ENCODE results near the gene AHRR. TPM values are rescaled to one million over a fixed set of nuclear protein-coding genes. Genes with fewer than 3 reads are reported as not detected.
"Not testable (repeated sequence)": the region's sequence is repeated elsewhere in the genome, so short reads cannot be mapped to it uniquely, and the experiment has no call there.

AHRR gene
- total RNA-seq, 2 donors from 2014 or later: 0.80 to 4.4 TPM

DNA sequence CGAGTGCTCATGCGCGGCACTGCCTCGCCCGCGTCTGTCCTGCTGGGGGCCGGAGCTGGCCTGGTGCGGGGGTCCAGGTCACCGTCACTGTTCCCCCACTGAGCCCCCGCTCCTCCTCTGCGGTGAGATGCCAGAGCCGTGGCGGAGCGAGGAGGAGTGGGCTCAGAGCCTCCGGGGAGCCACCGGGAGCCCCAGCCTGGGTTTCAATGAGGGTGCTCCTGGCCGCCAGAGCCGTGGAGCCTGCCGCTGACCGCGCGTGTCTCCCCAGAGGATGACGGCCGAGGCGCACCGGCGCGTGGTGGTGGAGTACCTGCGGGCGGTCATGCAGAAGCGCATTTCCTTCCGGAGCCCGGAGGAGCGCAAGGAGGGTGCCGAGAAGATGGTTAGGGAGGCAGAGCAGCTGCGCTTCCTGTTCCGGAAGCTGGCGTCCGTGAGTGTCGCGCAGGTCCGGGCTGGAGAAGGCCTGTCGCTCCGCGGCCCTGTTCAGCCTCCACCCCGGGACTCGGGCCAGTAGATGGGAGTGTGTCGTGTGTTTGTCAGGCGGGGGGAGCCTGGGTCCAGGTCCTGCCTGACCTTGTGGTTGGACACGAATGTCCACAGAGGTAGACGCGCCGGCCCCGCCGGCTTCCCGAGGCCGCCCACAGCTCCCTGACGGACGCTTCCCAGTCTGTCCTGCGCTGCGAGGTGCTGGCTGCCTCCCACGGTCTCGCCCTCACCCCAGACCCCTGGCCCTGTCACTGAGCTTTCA lies 143.5 kb downstream of the AHRR start:
- H3K27me3 Mint-ChIP-seq: no peaks in the 10 kb centered on the region
- H3K36me3 Mint-ChIP-seq (ENCODE audit: low read depth): peaks cover 3% of the 10 kb centered on the region
- H3K4me1 Mint-ChIP-seq: peaks cover 16% of the 10 kb centered on the region

DNA sequence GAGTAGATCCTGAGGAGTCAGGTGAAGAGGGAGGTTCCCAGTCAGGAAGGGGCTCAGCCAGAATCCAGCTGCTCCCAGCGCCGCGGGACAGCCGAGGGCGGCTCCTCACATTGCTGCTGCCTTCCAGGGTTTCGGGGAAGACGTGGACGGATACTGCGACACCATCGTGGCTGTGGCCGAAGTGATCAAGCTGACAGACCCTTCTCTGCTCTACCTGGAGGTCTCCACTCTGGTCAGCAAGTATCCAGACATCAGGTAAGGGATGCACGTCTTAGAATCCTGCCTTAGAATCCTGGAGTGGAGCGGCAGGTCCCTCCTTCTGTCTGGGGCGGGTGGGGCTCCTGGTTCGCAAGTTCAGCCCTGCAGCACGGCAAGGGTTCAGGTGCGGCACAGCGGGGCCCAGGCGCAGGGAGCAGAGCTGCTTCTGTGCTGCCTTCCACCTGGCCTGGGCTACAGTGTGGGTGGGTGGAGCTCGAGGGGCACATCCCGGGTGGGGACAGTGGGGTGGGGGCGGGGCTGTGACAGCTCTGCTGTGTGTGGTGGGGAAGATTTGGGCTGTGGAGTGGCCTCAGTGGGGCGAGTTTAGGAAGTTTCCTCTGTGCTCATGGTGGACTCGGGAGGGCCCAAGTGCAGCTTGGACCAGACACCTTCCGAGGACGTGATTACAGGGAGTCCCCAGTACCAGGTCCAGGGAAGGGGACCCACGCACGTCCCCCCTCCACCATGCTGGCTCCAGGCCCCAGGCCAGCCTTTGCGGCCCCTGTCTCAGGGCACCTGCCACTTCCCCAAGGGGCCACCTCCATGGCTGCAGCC lies 144.3 kb downstream of the AHRR start:
- Mint-ChIP-seq H3K4me3 (no peak overlapping the region), H3K36me3 (ENCODE audit: low read depth) (no peaks in the 10 kb centered on the region), H3K27me3 (no peaks in the 10 kb centered on the region), H3K4me1 (peaks cover 13% of the 10 kb centered on the region), H3K27ac (no peak overlapping the region)
- no peaks in the 10 kb centered on the region for H3K9me3 ChIP-seq (ENCODE audit: control insufficient read depth, low read length, poor library complexity, severe bottlenecking)
- ATAC-seq (no peak), DNase-seq (peak in 1 of 3 donors; percentile 6)

More for the DNA sequence above, 143.5 kb downstream of the AHRR start:
- ATAC-seq: no peak
- DNase-seq: peak in 1 of 3 donors; percentile 5
- Mint-ChIP-seq H3K4me3 (no peak overlapping the region), H3K27ac (no peak overlapping the region)
- H3K9me3 ChIP-seq (ENCODE audit: control insufficient read depth, low read length, poor library complexity, severe bottlenecking): no peaks in the 10 kb centered on the region

DNA sequence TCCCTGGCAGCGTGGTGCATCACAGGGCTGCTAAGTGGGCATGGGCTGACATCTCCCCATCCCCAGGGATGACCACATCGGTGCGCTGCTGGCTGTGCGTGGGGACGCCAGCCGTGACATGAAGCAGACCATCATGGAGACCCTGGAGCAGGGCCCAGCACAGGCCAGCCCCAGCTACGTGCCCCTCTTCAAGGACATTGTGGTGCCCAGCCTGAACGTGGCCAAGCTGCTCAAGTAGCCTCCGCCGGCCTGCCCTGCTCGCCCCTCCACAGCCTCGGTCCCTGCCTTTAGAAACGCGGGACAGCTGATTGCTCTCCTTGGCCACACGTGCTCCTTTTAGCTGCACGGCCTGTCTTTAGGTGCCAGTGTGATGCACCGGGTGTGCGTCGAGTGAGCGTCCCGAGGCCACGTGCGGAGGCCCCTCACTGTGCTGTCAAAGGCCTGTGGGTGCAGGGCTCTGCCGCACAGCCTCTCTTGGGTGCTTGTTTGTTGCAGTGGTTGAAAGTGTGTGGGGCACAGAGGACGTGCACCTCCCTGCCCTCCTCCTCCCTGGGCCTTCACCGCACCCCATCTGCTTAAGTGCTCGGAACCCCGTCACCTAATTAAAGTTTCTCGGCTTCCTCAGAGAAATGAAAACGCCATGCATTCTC lies 145.3 kb downstream of the AHRR start:
- ATAC-seq (no peak), DNase-seq (peak in 1 of 3 donors; percentile 8)
- Mint-ChIP-seq H3K36me3 (ENCODE audit: low read depth) (no peaks in the 10 kb centered on the region), H3K4me1 (peaks cover 15% of the 10 kb centered on the region), H3K27me3 (no peaks in the 10 kb centered on the region), H3K27ac (no peak overlapping the region), H3K4me3 (peak overlapping the region; percentile 25)
- no peaks in the 10 kb centered on the region for H3K9me3 ChIP-seq (ENCODE audit: control insufficient read depth, low read length, poor library complexity, severe bottlenecking)

DNA sequence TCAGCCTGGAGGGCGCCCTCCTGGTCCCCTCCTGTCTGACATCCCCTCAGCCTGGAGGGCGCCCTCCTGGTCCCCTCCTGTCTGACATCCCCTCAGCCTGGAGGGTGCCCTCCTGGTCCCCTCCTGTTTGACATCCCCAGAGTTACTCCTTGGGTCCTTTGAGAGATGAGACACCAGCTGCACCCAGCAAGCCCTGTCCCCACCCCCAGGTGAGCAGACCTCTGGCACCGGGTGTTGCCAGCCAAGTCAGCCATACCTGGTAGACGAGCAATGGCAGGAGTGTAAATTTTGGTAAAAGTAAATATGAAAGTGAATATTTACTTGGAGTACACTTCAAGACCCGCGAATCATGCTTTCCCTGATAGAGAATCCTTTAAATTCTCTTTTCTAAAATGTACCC lies 146.9 kb downstream of the AHRR start:
- Mint-ChIP-seq H3K27ac (no peak overlapping the region), H3K27me3 (no peaks in the 10 kb centered on the region), H3K4me3 (no peak overlapping the region), H3K4me1 (peaks cover 17% of the 10 kb centered on the region), H3K36me3 (ENCODE audit: low read depth) (no peaks in the 10 kb centered on the region)
- DNase-seq: no peak
- no peaks in the 10 kb centered on the region for H3K9me3 ChIP-seq (ENCODE audit: control insufficient read depth, low read length, poor library complexity, severe bottlenecking)
- no peak for ATAC-seq

DNA sequence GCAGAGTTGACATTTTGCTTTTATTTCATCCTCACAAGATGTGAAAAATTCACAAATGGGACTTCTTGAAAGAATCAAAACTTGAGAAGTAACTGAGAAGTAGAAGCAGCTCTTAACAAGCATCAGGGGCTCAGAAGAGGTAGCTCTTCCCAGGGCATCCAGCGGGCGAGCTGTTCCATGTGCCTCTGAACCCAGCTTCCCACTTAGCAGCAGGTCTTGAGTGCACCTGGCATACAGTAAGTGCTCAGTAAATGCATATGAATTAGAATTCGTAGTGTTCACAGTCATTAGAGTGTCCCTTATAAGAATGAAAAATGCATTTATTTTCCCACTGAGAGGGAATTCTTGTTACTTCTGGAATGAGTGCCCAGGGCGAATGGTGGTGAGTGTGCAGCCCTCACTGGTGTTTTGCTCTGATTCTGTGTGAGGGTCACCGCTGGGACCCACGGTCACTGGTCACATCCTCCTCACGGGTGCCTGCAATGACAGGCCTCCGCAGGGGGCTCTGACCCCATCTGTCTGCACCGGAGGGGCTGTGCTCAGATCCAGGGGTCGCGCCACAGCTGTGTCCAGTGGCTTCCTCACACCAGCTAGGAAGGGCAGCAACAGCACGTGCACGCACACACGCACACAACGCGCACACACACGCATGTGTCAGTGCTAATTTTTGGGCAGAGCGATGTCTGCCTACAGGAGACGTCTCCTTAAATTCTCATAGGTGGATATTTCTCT lies 148.4 kb downstream of the AHRR start:
- H3K4me1 Mint-ChIP-seq: peaks cover 12% of the 10 kb centered on the region
- peak in 1 of 3 donors; percentile 6 for DNase-seq
- no peaks in the 10 kb centered on the region for H3K36me3 Mint-ChIP-seq (ENCODE audit: low read depth)
- no peaks in the 10 kb centered on the region for H3K27me3 Mint-ChIP-seq
- no peak for ATAC-seq
- no peaks in the 10 kb centered on the region for H3K9me3 ChIP-seq (ENCODE audit: control insufficient read depth, low read length, poor library complexity, severe bottlenecking)
- H3K4me3 Mint-ChIP-seq: no peak overlapping the region
- H3K27ac Mint-ChIP-seq: no peak overlapping the region

DNA sequence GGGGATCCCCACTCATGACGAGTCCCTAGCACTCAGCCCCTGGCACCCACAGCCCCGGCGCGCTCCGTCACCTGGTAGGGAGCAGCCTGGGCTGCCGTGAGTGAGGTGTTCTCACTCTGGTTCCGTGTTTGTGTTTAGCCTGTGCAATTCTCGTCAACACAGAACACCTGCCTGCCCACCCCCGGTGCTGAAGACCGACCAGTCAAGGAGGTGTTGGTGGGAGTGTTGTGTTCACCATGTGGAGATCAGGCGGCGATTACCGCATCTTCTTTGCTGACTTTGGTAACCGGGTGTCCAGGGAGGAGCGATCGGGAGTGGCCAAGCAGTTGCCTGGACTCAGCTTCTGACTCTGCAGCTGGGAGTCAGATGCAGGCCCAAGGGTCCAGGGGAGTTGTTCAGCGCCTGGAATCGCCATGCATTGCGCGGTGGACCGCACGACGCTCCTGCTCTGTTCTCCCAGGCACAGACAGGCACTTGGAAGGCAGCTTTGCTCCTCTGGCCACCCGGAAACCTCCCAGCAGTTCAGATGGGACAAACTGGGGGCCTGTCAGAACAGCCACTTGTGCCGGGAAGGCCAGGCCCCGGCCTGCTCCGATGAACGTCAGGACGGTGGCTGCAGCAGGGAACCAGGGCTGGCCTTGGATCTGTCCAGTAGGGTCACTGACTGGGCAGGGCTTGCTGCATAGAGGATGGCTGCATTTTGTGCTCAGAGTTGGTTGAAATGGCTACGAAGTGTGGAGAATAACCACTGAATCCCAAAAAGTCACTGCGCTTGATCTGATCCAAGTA lies 149.6 kb downstream of the AHRR start:
- no peaks in the 10 kb centered on the region for H3K9me3 ChIP-seq (ENCODE audit: control insufficient read depth, low read length, poor library complexity, severe bottlenecking)
- H3K4me3 Mint-ChIP-seq: peak overlapping the region; percentile 85
- H3K27ac Mint-ChIP-seq: peak overlapping the region; percentile 84
- no peak for ATAC-seq
- peaks cover 5% of the 10 kb centered on the region for H3K27me3 Mint-ChIP-seq
- H3K36me3 Mint-ChIP-seq (ENCODE audit: low read depth): no peaks in the 10 kb centered on the region
- peak in 1 of 3 donors; percentile 8 for DNase-seq
- H3K4me1 Mint-ChIP-seq: peaks cover 10% of the 10 kb centered on the region

DNA sequence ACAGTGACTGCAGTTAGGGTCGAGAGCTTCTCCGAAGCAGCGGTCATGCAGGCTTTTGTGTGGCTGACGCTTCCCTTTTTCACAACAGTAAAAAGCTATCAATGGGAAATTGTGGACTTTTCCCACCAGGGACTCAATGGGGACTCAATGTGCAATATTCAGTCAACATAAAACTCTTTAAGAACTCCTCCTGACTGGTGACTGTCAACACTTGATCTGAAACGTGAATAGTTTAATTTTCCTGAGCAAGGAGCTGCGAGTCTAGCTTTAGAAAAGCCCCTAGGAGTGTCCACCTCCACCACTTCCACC lies 150.2 kb downstream of the AHRR start:
- ATAC-seq: no peak
- Mint-ChIP-seq H3K27ac (peak overlapping the region; percentile 84), H3K27me3 (peaks cover 5% of the 10 kb centered on the region), H3K4me3 (peak overlapping the region; percentile 85), H3K36me3 (ENCODE audit: low read depth) (no peaks in the 10 kb centered on the region), H3K4me1 (peaks cover 10% of the 10 kb centered on the region)
- DNase-seq: no peak
- no peaks in the 10 kb centered on the region for H3K9me3 ChIP-seq (ENCODE audit: control insufficient read depth, low read length, poor library complexity, severe bottlenecking)

DNA sequence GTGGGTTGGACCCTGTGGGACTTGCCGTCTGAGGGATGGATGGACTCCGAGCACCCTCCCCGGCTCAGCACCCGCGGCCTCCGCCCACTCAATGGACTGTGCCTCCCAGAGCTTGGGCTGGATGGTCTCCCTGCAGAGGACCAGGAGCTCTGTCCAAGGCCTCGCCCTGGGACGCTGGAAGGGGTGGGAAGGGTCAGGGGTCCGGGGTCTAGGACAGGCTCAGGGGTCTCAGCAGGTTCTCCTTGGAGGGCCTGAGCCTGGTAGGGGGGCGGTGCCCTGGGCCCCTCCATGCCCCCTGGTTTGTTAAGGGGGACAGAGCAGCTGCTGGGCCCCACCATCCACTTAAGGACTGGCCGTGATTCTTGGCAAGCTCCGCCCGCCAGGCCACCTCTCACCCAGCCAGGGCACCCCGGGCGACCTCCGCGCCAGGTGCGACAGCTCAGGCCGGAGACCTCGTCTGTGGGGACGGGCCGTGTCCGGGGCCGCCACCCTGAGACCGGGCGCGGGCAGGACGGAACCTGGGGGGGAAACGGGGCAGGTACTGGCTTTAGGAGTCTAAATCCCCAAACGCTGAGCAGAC lies 150.7 kb downstream of the AHRR start:
- Mint-ChIP-seq H3K4me1 (peaks cover 10% of the 10 kb centered on the region), H3K36me3 (ENCODE audit: low read depth) (no peaks in the 10 kb centered on the region), H3K4me3 (peak overlapping the region; percentile 85), H3K27me3 (peaks cover 10% of the 10 kb centered on the region), H3K27ac (peak overlapping the region; percentile 84)
- no peaks in the 10 kb centered on the region for H3K9me3 ChIP-seq (ENCODE audit: control insufficient read depth, low read length, poor library complexity, severe bottlenecking)
- no peak for ATAC-seq
- DNase-seq: peak in 1 of 3 donors; percentile 13

DNA sequence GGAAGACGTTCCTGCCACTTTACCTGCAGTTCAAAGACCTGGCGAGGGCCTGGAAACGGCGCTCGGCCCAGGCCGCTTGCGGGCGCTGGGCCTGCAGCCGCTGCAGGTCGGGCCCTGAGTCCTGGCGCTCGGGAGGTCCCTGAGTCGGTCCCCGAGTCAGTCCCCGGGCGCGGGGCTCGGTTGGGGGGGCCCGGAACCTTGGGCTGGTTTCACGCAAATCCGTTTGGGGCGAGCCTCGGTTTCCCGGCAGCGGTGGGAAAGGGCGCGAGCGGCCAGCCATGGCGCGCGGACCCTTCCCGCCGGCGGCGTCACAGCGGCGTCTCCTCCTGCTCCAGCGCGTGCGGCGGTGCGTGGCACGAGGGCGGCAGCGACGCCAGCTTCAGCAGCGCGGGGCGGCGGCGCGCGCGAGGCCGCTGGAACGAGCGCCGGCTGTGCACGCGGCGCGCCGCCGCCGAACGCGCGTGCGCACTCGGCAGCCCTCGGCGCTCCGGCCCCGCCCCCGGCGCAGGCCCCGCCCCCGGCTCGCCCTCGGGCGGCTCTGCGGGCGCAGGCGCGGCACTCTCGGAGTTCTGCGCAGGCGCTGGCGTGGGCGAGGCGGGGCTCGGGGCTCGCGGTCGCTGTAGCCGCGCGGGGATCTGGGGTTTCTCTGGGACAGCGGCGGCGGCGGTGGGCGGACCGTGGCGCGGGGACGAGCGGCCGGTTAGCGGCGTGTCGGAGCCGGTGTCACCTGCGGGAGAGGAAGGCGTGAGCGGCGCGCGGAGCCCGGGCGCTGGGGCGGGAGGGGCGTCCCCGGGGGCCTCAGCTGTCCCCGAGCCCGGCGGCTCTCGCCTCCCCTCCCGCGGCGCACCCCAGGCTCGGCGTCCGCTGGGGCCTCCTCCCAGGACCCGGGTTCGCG lies 151.4 kb downstream of the AHRR start:
- H3K27ac Mint-ChIP-seq: no peak overlapping the region
- peaks cover 17% of the 10 kb centered on the region for H3K27me3 Mint-ChIP-seq
- peaks cover 10% of the 10 kb centered on the region for H3K4me1 Mint-ChIP-seq
- H3K9me3 ChIP-seq (ENCODE audit: control insufficient read depth, low read length, poor library complexity, severe bottlenecking): no peaks in the 10 kb centered on the region
- H3K4me3 Mint-ChIP-seq: peak overlapping the region; percentile 85
- H3K36me3 Mint-ChIP-seq (ENCODE audit: low read depth): no peaks in the 10 kb centered on the region
- peak; percentile 90 to 92 (median 90) for DNase-seq
- ATAC-seq: peak; percentile 87

DNA sequence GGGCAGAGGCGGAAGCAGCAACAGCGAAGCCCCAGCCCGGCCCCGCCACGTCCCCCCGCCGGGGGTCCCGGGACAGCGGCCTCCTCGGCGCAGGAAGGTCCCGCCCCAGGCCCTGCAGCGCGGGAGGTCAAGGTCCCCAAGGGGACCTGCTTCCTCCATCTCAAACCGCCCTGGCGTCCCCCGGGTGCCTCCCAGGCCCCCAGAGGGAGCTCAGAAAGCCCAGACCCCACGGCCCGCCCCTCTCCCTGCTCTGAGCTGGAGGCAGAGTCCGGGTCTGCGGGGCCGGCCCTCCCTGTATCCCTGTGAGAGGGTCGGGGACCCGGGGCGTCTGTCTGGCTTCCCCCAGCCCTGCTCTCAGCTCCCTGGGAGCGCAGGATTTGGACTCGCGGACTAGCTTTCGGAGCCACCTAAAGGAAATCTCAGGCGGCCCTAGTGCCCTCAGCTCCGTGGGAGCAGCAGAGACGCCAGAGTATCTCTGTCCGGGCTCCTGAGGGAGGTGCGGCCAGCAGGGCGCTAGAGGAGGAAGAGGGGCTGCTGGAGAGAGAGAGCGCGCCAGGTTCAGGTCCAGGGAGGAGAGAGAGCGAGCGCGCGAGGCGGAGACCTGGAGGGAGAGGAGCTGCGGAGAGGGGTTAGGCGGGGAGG lies 152.2 kb downstream of the AHRR start:
- H3K36me3 Mint-ChIP-seq (ENCODE audit: low read depth): no peaks in the 10 kb centered on the region
- ATAC-seq: no peak
- H3K4me1 Mint-ChIP-seq: peaks cover 10% of the 10 kb centered on the region

DNA sequence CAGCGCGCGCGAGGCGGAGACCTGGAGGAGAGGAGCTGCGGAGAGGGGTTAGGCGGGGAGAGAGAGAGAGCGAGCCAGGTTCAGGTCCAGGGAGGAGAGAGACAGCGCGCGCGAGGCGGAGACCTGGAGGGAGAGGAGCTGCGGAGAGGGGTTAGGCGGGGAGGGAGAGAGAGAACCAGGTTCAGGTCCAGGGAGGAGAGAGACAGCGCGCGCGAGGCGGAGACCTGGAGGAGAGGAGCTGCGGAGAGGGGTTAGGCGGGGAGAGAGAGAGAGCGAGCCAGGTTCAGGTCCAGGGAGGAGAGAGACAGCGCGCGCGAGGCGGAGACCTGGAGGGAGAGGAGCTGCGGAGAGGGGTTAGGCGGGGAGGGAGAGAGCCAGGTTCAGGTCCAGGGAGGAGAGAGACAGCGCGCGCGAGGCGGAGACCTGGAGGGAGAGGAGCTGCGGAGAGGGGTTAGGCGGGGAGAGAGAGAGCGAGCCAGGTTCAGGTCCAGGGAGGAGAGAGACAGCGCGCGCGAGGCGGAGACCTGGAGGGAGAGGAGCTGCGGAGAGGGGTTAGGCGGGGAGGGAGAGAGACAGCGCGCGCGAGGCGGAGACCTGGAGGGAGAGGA lies 152.8 kb downstream of the AHRR start:
- not testable (repeated sequence) for H3K9me3 ChIP-seq (ENCODE audit: control insufficient read depth, low read length, poor library complexity, severe bottlenecking); H3K36me3 Mint-ChIP-seq (ENCODE audit: low read depth); DNase-seq; ATAC-seq
- Mint-ChIP-seq H3K27me3 (peaks cover 18% of the 10 kb centered on the region), H3K27ac (peak overlapping the region; percentile 72), H3K4me1 (peaks cover 10% of the 10 kb centered on the region), H3K4me3 (peak overlapping the region; percentile 97)

More for the DNA sequence above, 152.2 kb downstream of the AHRR start:
- no peak for DNase-seq
- Mint-ChIP-seq H3K27me3 (peaks cover 18% of the 10 kb centered on the region), H3K27ac (peak overlapping the region; percentile 72), H3K4me3 (peak overlapping the region; percentile 97)
- no peaks in the 10 kb centered on the region for H3K9me3 ChIP-seq (ENCODE audit: control insufficient read depth, low read length, poor library complexity, severe bottlenecking)

Measured in T-helper 17 cell (primary cell).